ENCODE data around the gene SLC43A3.

GRCh38 chr11:57357856-57358255 is 69.1 kb downstream of the SLC43A3 start:
- TF ChIP-seq EZH2phosphoT487 (IDR thresholded peaks at IDR 0.05; ENCODE audit: insufficient read depth, low read depth) (no peak), EZH2 (IDR thresholded peaks at IDR 0.05; ENCODE audit: insufficient read depth, poor library complexity, severe bottlenecking) (no peak)
